GM18520 (cell line): ENCODE data around the gene RAB31.
"Not testable (repeated sequence)": the region's sequence is repeated elsewhere in the genome, so short reads cannot be mapped to it uniquely, and the experiment has no call there.

Source experiments
- ATAC-seq: cut with Tn5 transposase; IDR thresholded peaks from one replicate; pipeline ENCODE4 v1.9.1; 2021; ENCODE audit not compliant: unreplicated experiment

Gene RAB31

DNA sequence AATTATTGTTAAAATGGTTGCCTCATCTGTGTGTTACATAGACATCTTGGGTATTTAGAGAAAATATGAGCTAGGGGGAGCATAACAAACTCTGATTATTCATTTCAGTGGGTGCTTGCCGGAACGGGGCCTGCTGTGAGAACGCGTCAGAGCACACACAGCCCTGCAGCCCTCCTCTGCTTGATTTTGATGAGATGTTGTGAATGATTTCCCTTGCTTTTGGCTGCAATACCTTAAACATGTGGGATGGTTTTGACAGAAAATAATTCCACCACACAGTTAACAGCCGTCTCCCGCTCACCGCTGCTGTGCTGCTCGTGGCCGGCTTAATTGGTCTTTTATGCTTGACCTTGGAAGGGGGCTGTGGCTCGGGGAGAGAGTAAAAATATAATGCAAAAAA, 127.7 kb downstream of the RAB31 start:
- no peak for ATAC-seq

DNA sequence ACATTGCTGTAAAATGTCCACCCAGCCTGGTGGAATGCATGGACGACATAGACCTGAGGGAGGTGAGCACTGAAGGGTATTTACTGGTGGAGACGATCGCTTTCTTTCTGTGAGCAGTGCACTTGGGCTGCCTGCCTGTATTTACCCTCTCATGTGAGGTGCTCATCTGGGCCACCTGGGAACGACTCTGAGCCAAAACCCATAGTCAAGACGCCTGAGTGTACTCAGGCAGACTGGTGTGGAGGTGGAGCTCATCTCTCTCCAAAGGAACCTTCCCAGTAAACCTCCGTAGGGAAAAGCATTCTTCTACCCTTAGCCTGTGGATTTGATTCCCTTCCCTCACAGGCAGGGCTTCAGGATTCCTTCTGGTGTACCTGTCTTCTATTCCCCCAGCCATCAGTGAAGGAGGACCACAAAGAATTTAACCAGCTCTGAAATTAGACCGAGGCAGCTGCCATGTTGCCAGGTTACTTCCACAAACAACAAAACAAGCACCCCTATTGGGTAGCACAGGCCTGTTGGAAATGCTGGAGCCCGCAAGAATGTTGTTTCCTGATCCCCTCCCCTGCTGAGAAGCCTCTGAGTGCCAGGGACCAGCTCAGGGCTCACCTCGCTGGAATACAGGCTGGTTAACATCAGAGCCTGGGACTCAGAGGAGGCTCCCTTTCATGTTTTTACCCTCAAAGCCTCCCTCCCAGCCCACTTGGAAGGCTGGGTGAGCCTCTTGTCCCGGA, 130.2 kb downstream of the RAB31 start:
- no peak for ATAC-seq

- ATAC-seq: no peak
These were observed 131.1 kb downstream of the RAB31 start for GRCh38 chr18:9839211-9839610.

- no peak for ATAC-seq
These were observed 131.8 kb downstream of the RAB31 start for GRCh38 chr18:9839853-9840252.

- no peak for ATAC-seq
These were observed 133.7 kb downstream of the RAB31 start for GRCh38 chr18:9841752-9842151.

DNA sequence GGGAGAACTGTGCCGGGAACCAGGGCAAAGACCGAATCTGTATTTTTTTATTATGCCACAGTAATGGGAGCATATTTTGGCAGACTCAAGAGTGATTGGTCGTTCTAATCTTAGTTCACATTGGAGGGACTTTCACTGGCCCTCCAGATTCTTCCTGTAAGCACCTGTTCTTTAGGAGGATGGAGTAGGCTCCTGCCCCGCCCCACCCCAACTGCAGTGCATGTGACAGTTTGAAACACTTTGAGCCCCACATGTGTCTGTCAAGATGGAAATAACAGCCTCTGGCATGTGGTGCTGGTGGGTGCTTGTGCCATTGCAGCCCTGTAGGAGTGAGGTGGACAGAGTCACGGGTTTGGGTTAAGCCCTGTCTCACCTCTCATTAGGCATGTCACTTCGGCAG, 134.3 kb downstream of the RAB31 start:
- ATAC-seq: no peak

- no peak for ATAC-seq
These were observed 137.2 kb downstream of the RAB31 start for GRCh38 chr18:9845256-9845655.

- ATAC-seq: no peak
These were observed 138.2 kb downstream of the RAB31 start for GRCh38 chr18:9846162-9846925.

DNA sequence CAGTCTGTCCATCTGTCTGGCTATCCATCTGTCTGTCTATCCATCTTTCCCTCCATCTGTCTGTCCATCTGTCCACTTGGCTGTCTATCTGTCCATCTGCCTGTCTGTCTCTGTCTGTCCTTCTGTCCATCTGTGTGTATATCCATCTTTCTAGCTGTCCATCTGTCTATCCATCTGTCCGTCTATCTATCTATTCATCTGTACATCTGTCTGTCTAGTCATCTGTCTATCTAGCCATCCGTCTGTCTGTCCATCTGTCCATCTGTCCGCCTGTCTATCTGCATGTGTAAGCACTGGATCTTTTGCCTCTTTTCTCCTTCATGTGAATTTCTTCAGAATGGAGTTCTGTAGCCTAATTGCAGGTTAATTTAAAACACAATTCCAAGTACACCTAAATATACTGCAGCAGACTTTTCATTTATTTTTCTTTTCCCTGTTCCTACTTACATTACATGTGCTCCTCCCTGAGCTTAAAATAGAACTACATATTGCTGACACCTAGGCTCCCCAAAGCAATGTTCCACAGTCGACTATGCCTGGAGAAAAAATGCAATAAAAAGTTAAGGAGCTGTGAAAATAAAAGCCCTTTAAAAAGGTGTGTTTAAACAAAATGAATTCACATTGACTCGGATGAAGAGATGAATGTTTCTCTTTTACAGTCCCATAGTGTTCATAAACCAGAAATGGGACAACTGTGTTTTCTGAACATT, 140.2 kb downstream of the RAB31 start:
- no peak for ATAC-seq

DNA sequence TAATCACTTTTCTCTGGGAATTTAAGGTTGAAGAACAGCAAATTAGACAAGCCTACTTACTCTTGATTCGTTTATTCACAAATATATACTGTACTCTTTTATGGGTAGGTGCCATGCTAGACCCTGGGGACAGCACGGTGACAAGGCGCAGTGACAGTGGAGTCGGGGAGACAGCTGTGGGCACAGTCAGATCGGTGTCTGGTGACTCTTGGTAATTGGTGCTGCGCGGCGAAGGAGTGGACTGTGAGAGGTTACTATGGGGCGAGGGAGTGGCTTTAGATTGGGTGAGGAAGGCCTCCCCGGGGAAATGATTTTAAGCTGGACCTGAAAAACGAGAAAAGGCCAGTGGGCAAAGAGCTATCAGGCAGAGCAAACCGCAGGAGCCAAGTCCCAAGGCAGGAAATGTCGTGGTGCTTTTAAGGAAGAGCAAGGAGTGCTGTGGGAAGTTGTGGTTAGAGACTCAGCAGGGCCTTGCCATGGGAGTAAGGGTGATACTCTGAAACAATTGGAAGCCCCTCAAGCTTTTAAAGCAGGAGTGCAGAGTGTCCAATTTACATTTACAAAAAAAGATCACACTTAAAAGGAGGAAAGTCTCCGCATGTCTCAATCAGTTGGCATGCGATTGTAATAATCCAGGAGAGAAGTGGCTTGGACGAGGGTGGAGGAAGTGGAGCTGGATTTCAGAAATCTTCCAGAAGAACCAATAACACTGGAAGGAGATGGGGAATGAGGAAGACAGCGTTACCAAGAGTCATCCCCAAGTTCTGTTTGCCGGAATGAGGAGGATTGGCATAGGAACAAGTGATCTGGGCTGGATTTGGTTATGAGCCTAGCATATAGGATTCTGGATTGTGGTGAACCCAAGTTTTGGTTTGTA, 141.5 kb downstream of the RAB31 start:
- no peak for ATAC-seq

DNA sequence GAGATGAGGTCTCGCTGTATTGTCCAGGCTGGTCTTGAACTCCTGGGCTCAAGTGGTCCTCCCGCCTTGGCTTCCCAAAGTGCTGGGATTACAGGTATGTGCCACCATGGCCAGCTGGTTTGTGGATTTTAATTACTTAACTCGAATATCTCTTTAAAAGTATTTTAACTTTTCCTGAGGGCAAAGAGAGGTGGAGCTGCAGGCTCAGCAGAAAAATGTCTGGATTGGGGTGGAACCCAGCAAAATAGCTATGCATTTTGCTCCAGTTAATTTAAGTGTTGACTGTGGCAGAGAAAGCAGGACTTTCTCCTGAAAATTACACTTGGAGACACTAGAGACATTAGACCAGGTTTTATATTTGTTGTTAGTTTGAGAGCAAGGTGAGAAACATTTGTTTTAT, 142.2 kb downstream of the RAB31 start:
- no peak for ATAC-seq

- ATAC-seq: no peak
These were observed 143.4 kb downstream of the RAB31 start for GRCh38 chr18:9851511-9851910.

DNA sequence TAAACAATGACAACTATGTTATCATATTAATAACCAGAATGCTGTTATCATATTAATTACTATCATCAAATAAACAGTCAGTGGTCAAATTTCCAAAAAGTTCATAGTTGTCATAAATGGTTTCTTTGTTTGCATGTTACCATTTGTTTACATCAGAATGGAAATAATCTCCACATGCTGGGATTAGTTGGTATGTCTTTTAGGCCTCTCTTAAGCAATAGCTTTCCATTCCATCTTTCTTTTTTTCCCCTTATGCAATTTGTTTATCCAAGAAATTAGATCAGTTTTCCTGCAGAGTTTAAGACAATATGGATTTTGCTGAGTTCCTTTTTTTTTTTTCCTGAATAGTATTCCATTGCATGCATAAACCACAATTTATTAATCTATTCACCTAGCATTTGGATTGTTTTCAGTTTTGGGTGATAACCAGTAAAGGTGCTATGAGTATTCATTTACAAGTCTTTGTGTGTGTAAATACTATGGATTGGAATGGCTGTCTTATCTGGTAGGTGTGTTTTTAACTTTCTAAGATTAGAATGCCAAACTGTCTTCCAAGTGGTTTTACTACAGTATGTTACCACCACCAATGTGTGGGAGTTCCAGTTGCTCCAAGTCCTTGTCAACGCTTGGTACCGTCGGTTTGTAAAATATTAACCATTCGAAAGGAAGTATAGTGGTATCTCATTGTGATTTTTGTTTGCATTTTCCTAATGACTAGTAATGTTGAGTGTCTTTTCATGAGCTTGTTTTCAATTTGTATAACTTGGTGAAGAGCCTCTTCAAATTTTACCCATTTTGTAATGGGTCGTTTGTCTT, 144.4 kb downstream of the RAB31 start:
- ATAC-seq: no peak

DNA sequence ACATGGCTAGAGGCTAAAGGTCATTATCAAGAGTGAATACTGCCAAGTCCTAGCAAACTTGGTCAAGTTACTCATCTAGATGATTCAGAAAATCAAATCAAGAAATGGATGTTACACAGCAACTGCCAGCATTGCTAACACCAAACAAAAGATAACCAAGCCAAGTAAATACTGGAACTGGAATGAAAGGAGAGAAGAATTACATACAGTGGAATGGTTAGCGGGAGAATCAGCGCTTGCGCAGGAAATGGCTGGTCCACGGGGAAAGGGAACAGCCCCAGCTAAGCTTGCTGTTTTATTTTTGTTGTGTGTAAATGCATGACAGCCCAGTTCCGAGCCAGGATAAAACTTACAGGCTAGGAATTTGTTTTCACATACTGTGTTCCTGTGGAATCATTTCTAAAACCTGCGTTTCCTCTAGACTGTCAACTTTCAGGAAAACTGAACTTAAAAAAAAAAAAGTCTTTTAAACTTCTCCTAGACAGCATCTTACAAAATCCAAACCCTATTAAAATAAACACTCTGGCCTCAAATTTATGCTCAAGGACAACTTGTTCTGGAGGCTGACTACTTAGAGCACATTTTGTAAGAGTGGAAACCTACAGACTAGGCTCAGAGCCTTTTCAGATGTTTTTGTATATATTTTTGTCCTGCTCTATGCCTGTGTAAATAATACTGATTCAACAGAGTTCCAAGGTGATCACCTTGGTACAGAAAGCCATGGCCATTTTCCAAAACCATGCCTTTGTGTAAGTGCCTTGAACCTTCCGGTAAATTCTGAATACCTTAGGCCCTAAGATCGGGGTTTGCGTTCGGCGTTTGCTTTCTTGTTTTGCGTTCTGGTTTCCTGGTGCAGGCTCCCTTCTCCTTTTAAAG, 146.9 kb downstream of the RAB31 start:
- ATAC-seq: no peak

DNA sequence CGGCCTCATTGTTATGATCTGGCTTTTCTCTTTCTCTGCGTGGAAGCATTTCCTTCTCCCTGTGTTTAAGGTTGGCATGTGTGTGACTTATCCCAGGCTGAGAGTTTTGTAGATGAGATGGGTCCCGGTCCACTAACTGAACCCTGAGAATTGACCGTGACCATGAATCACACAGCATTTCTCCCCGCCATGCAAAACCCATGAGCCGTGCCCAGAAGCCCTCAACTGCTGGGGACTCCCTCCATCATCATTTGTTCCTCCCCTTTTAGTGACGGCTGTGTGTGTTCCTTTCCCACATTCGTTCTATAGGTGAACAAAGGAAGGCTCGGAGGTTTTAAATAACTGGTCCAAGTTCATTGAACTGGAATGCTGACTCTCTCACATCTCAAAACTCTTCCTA, 147.6 kb downstream of the RAB31 start:
- ATAC-seq: no peak

GRCh38 chr18:9856092-9856491, 148.0 kb downstream of the RAB31 start:
- ATAC-seq: no peak

DNA sequence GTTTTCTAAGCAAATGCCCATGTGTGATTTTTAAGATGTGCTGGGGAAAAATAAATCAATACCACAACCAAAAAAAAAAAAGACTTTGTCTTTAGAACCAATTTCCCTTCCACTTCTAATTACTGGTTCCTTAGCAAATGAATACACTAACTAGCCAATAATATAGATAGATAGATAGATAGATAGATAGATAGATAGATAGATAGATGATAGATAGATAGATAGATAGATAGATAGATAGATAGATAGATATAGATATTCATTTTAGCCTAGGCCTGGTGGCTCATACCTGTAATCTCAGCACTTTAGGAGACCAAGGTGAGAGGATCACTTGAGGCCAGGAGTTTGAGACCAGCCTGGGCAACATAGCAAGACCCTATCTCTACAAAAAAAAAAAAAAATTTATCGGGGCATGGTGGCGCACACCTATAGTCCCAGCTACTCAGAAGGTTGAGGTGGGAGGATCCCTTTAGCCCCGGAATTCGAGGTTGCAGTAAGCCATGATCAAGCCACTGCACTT, 149.4 kb downstream of the RAB31 start:
- ATAC-seq: not testable (repeated sequence)

DNA sequence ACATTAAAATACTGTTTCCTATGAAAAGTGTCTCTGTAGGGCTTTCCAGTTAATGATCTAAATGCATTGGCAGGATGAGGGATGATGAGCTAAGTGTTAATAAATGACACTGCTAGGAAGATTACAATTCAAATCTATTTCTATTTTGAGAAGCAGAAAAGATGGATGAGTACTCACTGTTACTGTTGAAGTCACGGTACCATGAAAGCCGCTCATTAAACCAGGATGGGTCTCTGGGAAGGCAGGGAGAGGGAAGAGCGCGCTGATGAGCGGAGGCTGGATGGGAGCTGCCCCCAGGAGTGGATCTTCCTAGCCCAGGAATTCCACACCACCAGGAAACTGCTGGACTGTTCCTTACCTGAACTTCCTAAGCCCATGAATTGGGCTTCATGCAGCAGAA, 150.5 kb downstream of the RAB31 start:
- no peak for ATAC-seq

GRCh38 chr18:9859232-9859631, 151.1 kb downstream of the RAB31 start:
- ATAC-seq: no peak
